SK-N-SH treated with all-trans-retinoic acid at 6 μM for 48 hours (cell line): ENCODE measurements around the gene EIF4G1.

Experiments used
- ATAC-seq: fragments of 200-7000 bp; cut with Tn5 transposase; 3 replicates; pipeline ENCODE4 v1.9.1; 2020; ENCODE audit warnings: mild to moderate bottlenecking, moderate library complexity
- ARNTL ChIP-seq: fragments of 450-650 bp; formaldehyde crosslinking; IDR thresholded peaks from 2 replicates; pipeline ENCODE4 v1.5.0; 2020; ENCODE audit warnings: low read depth, mild to moderate bottlenecking, moderate library complexity, borderline replicate concordance
- BACH2 ChIP-seq: fragments of 250-450 bp; sonication (Bioruptor Pico); IDR thresholded peaks from 2 replicates; pipeline ENCODE4 v1.9.0; 2021; ENCODE audit warnings: mild to moderate bottlenecking, borderline replicate concordance
- CREB5 ChIP-seq: fragments of 250-450 bp; sonication (Bioruptor Pico); IDR thresholded peaks from 2 replicates; pipeline ENCODE4 v1.5.1; 2020; ENCODE audit warnings: low read depth, mild to moderate bottlenecking, moderate library complexity
- CSDC2 ChIP-seq: fragments of 250-450 bp; sonication (Bioruptor Pico); IDR thresholded peaks from 2 replicates; pipeline ENCODE4 v1.5.0; 2020; ENCODE audit warnings: mild to moderate bottlenecking, moderate library complexity
- CSRNP3 ChIP-seq: fragments of 250-450 bp; sonication (Bioruptor Pico); IDR thresholded peaks from 2 replicates; pipeline ENCODE4 v1.5.1; 2021; ENCODE audit warnings: mild to moderate bottlenecking, moderate library complexity
- ESRRG ChIP-seq: fragments of 250-450 bp; sonication (Bioruptor Pico); IDR thresholded peaks from 2 replicates; pipeline ENCODE4 v1.6.1; 2021; ENCODE audit warnings: mild to moderate bottlenecking
- GLIS3 ChIP-seq: fragments of 250-450 bp; sonication (Bioruptor Pico); IDR thresholded peaks from 2 replicates; pipeline ENCODE4 v1.5.0; 2020; ENCODE audit warnings: mild to moderate bottlenecking, moderate library complexity
- ISL1 ChIP-seq: fragments of 250-450 bp; sonication (Bioruptor Pico); IDR thresholded peaks from 2 replicates; pipeline ENCODE4 v2.1.2; 2022; ENCODE audit warnings: mild to moderate bottlenecking, moderate library complexity
- PATZ1 ChIP-seq: fragments of 250-450 bp; sonication (Bioruptor Pico); IDR thresholded peaks from 2 replicates; pipeline ENCODE4 v1.8.0; 2020; ENCODE audit warnings: mild to moderate bottlenecking, moderate library complexity, borderline replicate concordance
- PPARA ChIP-seq: fragments of 250-450 bp; sonication (Bioruptor Pico); IDR thresholded peaks from 2 replicates; pipeline ENCODE4 v1.5.0; 2020; ENCODE audit warnings: mild to moderate bottlenecking, borderline replicate concordance
- RARB ChIP-seq: fragments of 250-450 bp; sonication (Bioruptor Pico); IDR thresholded peaks from 2 replicates; pipeline ENCODE4 v1.8.0; 2021; ENCODE audit warnings: mild to moderate bottlenecking, moderate library complexity
- SNAI2 ChIP-seq: fragments of 250-450 bp; sonication (Bioruptor Pico); IDR thresholded peaks from 2 replicates; pipeline ENCODE4 v1.5.0; 2020; ENCODE audit warnings: mild to moderate bottlenecking, moderate library complexity
- TOX ChIP-seq: fragments of 250-450 bp; sonication (Bioruptor Pico); IDR thresholded peaks from 2 replicates; pipeline ENCODE4 v1.8.0; 2021; ENCODE audit warnings: mild to moderate bottlenecking, moderate library complexity, borderline replicate concordance
- ZC3H10 ChIP-seq: fragments of 250-450 bp; sonication (Bioruptor Pico); IDR thresholded peaks from 2 replicates; pipeline ENCODE4 v1.5.1; 2021; ENCODE audit warnings: mild to moderate bottlenecking, moderate library complexity
- ZFP3 ChIP-seq: fragments of 250-450 bp; sonication (Bioruptor Pico); IDR thresholded peaks from 2 replicates; pipeline ENCODE4 v1.5.0; 2020; ENCODE audit warnings: mild to moderate bottlenecking, moderate library complexity
- ZFP30 ChIP-seq: fragments of 450-650 bp; formaldehyde crosslinking; IDR thresholded peaks from 2 replicates; pipeline ENCODE4 v1.5.0; 2022; ENCODE audit warnings: mild to moderate bottlenecking, moderate library complexity
- ZNF565 ChIP-seq: fragments of 450-650 bp; formaldehyde crosslinking; conservative IDR thresholded peaks from 2 replicates; pipeline ENCODE4 v1.5.0; 2020; ENCODE audit warnings: low read depth, mild to moderate bottlenecking, moderate library complexity
- ZNF70 ChIP-seq: fragments of 450-650 bp; formaldehyde crosslinking; IDR thresholded peaks from 2 replicates; pipeline ENCODE4 v1.5.0; 2020; ENCODE audit warnings: mild to moderate bottlenecking, moderate library complexity
- ZNF8 ChIP-seq: fragments of 450-650 bp; formaldehyde crosslinking; IDR thresholded peaks from 2 replicates; pipeline ENCODE4 v1.5.0; 2020; ENCODE audit warnings: mild to moderate bottlenecking, moderate library complexity
- TF ChIP-seq, protein P1 (sequence below): fragments of 250-450 bp; sonication (Bioruptor Pico); IDR thresholded peaks from 2 replicates; pipeline ENCODE4 v1.5.0; 2020; ENCODE audit warnings: mild to moderate bottlenecking, moderate library complexity
- TF ChIP-seq, protein P2 (sequence below): fragments of 250-450 bp; sonication (Bioruptor Pico); IDR thresholded peaks from 2 replicates; pipeline ENCODE4 v1.8.0; 2021; ENCODE audit warnings: low read depth, mild to moderate bottlenecking, moderate library complexity, borderline replicate concordance

EIF4G1 gene

GRCh38 chr3:184349563-184350470 is 35.4 kb downstream of the EIF4G1 start:
- no peak for ATAC-seq
- no peak for TF ChIP-seq ARNTL (CRISPR knock-in tag)
- TF ChIP-seq, protein P1, sequence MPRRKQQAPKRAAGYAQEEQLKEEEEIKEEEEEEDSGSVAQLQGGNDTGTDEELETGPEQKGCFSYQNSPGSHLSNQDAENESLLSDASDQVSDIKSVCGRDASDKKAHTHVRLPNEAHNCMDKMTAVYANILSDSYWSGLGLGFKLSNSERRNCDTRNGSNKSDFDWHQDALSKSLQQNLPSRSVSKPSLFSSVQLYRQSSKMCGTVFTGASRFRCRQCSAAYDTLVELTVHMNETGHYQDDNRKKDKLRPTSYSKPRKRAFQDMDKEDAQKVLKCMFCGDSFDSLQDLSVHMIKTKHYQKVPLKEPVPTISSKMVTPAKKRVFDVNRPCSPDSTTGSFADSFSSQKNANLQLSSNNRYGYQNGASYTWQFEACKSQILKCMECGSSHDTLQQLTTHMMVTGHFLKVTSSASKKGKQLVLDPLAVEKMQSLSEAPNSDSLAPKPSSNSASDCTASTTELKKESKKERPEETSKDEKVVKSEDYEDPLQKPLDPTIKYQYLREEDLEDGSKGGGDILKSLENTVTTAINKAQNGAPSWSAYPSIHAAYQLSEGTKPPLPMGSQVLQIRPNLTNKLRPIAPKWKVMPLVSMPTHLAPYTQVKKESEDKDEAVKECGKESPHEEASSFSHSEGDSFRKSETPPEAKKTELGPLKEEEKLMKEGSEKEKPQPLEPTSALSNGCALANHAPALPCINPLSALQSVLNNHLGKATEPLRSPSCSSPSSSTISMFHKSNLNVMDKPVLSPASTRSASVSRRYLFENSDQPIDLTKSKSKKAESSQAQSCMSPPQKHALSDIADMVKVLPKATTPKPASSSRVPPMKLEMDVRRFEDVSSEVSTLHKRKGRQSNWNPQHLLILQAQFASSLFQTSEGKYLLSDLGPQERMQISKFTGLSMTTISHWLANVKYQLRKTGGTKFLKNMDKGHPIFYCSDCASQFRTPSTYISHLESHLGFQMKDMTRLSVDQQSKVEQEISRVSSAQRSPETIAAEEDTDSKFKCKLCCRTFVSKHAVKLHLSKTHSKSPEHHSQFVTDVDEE (CRISPR knock-in tag), result no peak
- TF ChIP-seq PPARA, result no peak
- TF ChIP-seq BACH2, result no peak
- TF ChIP-seq ZNF565 (CRISPR knock-in tag), result no peak
- TF ChIP-seq CSRNP3 (CRISPR knock-in tag), result no peak
- no peak for TF ChIP-seq TOX (CRISPR knock-in tag)
- TF ChIP-seq SNAI2 (CRISPR knock-in tag), result no peak
- TF ChIP-seq ZFP3 (CRISPR knock-in tag), result no peak
- TF ChIP-seq CSDC2 (CRISPR knock-in tag), result no peak
- TF ChIP-seq, protein P2, sequence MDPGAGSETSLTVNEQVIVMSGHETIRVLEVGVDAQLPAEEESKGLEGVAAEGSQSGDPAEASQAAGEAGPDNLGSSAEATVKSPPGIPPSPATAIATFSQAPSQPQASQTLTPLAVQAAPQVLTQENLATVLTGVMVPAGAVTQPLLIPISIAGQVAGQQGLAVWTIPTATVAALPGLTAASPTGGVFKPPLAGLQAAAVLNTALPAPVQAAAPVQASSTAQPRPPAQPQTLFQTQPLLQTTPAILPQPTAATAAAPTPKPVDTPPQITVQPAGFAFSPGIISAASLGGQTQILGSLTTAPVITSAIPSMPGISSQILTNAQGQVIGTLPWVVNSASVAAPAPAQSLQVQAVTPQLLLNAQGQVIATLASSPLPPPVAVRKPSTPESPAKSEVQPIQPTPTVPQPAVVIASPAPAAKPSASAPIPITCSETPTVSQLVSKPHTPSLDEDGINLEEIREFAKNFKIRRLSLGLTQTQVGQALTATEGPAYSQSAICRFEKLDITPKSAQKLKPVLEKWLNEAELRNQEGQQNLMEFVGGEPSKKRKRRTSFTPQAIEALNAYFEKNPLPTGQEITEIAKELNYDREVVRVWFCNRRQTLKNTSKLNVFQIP, result no peak
- TF ChIP-seq ESRRG, result no peak
- TF ChIP-seq ZFP30, result no peak
- TF ChIP-seq PATZ1 (CRISPR knock-in tag), result no peak
- no peak for TF ChIP-seq GLIS3 (CRISPR knock-in tag)
- TF ChIP-seq CREB5, result no peak
- no peak for TF ChIP-seq RARB (CRISPR knock-in tag)

- ATAC-seq, result no peak
- TF ChIP-seq ZNF8 (CRISPR knock-in tag), result no peak
- no peak for TF ChIP-seq ZFP30
- no peak for TF ChIP-seq PPARA
- TF ChIP-seq, protein P1 (CRISPR knock-in tag), result no peak
- TF ChIP-seq ESRRG, result no peak
- no peak for TF ChIP-seq CSRNP3 (CRISPR knock-in tag)
- TF ChIP-seq ZNF70 (CRISPR knock-in tag), result no peak
- TF ChIP-seq ZC3H10 (CRISPR knock-in tag), result no peak
- TF ChIP-seq ISL1 (CRISPR knock-in tag), result no peak
- TF ChIP-seq, protein P2, result no peak
- no peak for TF ChIP-seq GLIS3 (CRISPR knock-in tag)
- TF ChIP-seq CSDC2 (CRISPR knock-in tag), result no peak
- no peak for TF ChIP-seq ZNF565 (CRISPR knock-in tag)
- TF ChIP-seq TOX (CRISPR knock-in tag), result no peak
- no peak for TF ChIP-seq CREB5
- TF ChIP-seq SNAI2 (CRISPR knock-in tag), result no peak
Measured at GRCh38 chr3:184350618-184351017, 36.2 kb downstream of the EIF4G1 start.
